NCI-H524 (cell line): Measurements from ENCODE around the gene GPX6.
"Not testable (repeated sequence)": the region's sequence is repeated elsewhere in the genome, so short reads cannot be mapped to it uniquely, and the experiment has no call there.

ENCODE experiments used
- DNase-seq, 2 experiments: peaks; one replicate each; lab custom pipeline; 2025; lab: John Stamatoyannopoulos, UW

The GPX6 gene

DNA sequence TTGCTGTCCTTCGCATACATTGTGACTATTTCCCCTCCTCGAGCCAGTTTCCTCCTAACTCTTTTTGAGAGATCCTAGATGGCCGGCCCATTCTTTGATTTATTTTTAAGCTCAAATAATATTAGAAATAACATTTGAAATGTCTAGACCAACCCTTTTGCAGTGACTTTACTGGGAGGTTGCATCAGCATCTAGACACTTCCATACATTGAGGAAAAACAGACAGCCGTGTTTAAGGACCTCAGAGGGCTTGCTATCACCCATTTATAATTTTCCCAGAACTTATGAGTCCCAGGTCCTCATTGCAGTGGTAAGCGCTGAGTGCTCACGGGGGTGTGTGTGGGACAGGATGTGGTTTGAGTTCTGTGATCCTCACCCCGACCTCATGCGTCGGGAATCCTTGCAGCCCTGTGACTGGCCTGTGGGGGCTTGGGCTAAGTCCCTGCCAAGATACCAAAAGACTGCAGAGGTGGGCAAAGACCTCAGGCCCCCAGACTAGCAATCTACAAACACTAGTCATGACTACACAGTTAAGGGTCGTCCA, 10.0 kb upstream of the GPX6 start, which contains the start of gene GPX5:
Gene GPX5 (plus strand): TSS at position 386 of the 544 bp plus-strand sequence. CDS start 133 bp downstream, at position 519.
- DNase-seq = no peak

DNA sequence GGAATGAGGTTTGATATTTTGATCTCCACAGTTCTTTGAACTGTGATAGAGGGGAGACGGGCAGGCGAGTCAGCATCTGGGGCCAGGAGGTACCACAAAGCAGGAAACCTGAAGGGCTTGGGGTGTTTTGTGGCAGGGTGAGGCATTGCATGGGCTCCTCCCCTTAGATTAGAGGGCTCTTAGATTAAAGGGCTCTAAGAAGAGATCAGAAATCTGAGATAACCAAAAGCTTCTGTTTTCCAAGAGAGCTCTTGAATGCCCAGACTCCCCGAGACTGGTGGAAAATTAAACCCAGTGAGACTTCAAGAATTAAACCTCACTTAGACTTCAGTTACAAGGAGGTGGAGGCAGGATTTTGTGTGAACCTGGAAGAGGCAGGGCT, 7.6 kb upstream of the GPX6 start:
- DNase-seq = peak; percentile 5 to 55

DNA sequence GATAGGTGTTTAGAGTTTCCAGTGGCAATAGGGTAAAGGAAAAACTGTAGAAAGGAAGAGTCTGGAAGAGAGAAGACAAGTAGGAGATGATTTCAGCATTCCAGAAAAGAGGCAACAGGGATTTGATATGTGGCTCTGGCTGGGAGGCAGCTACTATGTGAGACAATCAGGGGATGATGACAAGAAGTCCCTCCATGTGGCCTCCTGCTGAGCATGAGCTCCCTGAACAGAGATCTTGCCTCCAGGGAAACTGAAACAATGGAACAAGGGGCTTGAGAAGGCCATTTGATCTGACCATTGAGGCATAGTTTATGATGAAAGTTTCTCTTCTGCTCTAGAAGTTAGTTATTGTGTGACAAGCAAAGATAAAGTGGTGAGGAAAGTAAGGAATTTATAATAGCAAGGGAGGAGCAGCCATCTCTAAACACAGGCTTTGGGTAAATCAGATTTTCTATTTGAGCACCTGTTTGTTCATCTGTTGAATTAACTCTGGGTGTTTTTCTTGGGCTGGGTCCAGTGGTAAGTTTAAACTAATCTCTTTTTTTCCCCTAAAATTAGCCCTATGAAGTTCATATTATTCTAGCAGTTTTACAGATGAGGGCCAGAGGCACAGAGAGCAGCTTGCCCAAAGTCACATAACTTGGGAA, 7.1 kb upstream of the GPX6 start:
- no peak for DNase-seq

DNA sequence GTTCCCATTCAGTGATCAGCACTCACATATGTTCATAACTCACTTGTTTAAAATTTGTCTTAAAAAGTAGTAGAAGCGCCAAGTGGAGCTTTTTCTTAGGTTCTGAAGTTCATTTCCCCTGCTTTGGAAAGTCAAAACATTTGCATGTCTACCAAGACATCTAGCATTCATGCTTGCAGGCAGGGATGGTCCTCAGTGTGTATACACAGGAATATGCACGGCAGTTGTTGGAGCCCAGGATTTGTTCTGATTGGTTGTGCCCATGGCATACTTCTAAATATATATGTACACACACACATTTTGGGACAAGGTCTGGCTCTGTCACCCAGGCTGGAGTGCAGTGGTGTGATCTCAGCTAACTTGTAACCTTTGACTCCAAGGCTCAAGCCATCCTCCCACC, 2.4 kb upstream of the GPX6 start:
- DNase-seq = no peak

DNA sequence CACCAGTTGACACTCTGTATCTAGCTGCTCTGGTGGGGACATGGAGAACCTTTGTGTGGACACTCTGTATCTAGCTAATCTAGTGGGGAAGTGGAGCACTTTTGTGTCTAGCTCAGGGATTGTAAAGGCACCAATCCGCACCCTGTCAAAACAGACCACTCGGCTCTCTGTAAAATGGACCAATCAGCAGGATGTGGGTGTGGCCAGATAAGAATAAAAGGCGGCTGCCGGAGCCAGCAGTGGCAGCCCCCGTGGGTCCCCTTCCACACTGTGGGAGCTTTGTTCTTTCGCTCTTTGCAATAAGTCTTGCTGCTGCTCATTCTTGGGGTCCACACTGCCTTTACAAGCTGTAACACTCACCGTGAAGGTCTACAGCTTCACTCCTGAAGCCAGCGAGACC, 3.2 kb downstream of the GPX6 start:
- DNase-seq = not testable (repeated sequence)

DNA sequence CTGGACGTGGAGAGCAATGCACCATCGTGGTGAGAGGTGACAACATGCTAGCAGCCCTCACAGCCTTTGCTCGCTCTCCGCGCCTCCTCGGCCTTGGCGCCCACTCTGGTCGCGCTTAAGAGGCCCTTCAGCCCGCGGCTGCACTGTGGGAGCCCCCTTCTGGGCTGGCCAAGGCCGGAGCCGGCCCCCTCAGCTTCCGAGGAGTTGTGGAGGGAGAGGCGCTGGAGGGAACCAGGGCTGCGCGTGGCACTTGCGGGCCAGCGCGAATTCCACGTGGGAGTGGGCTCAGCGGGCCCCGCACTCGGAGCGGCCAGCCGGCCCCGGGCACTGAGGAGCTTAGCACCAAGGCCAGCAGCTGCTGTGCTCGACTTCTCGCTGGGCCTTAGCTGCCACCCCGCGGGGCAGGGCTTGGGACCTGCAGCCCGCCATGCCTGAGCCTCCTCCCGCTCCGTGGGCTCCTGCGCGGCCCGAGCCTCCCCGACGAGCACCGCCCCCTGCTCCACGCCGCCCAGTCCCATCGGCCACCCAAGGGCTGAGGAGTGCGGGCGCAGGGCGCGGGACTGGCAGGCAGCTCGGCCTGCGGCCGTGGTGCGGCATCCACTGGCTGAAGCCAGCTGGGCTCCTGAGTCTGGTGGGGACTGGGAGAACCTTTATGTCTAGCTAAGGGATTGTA, 3.8 kb downstream of the GPX6 start:
- DNase-seq = no peak

DNA sequence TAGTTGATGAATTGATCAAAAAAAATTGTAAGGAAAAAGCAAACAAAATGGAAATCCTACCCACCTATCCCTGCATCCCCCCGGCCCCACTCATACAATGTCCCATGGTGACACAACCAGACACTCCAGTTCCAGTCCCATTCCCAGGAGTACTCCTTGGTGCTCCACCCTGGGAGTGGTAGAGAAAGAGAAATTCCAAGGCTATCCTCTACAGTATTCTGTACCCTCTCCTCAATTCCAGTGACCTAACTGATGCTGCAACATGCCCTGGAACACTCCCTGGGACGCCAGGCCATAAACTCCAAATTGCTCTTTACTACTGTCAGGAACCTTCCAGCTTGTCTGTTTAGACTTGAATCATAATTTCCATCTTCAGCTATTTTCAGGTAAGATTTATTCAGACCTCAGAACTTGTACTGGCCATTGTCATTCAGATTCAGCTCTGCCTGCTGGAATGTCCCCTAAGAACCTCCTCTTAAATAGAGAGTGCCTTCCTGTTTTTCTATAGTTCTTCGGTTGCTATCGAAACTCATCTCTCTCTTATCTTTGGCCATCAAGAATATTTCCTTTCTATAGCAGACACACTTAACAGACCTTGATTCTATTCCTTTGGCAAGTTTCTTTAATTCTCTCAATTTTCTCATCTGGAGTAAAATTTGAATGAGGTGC, 8.7 kb downstream of the GPX6 start:
- no peak for DNase-seq

DNA sequence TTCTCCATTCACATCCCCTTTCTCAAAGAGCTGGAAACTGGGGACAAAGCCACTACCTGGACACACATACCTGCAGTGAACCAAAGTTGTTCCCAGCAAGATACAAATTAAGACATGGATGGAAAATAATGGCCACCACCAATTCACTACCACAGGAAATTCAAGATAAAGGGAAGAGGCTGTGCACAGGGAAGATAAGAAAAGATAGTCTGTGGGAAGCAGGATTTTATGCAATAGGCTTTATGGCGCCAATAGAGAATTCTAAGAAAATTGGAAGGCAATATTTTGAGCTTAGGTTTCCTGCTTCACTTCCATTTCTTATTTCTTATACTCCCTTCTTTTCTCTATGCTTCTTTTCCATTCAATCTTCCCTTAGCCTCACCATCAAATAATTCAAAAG, 9.9 kb downstream of the GPX6 start:
- no peak for DNase-seq

DNA sequence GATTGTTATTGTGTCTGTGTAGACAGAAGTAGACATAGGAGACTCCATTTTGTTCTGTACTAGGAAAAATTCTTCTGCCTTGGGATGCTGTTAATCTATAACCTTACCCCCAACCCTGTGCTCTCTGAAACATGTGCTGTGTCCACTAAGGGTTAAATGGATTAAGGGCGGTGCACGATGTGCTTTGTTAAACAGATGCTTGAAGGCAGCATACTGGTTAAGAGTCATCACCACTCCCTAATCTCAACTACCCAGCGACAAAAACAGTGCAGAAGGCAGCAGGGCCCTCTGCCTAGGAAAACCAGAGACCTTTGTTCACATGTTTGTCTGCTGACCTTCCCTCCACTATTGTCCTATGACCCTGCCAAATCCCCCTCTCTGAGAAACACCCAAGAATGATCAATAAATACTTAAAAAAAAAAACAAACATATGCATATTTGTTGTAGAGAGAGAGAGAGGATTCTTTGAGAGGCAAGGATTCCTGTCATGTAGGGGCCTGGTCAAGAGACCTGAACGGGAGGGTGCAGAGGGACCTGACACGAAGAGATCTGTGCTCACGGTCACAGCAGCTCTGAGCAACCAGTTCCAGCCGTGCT, 12.8 kb downstream of the GPX6 start:
- DNase-seq = not testable (repeated sequence)

DNA sequence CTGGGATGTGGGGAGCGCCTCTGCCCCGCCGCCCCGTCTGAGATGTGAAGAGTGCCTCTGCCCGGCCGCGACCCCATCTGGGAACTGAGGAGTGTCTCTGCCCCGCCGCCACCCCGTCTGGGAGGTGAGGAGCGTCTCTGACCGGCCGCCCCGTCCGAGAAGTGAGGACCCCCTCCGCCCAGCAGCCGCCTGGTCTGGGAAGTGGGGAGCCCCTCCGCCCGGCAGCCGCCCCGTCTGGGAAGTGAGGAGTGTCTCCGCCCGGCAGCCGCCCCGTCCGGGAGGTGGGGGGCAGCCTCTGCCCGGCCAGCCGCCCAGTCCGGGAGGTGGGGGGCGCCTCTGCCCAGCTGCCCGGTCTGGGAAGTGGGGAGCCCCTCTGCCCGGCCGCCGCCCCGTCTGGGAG, 13.5 kb downstream of the GPX6 start:
- not testable (repeated sequence) for DNase-seq

DNA sequence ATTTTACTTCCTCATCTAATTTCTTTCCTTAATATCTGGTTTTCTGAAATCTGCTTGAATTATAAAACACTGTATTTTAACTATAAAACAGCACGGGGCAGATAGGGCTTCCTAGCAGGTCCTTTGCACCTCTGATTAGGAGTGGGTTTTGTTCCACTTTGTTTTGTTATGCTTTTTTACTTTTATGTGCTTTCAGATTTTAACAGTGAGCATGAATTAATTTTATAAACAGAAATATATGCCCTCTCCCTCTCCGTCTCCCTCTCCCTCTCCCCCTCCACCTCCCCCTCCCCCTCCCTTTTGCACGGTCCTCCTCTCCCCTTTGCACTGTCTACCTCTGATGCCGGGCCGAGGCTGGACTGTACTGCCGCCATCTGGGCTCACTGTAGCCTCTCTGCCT, 14.3 kb downstream of the GPX6 start:
- no peak for DNase-seq

DNA sequence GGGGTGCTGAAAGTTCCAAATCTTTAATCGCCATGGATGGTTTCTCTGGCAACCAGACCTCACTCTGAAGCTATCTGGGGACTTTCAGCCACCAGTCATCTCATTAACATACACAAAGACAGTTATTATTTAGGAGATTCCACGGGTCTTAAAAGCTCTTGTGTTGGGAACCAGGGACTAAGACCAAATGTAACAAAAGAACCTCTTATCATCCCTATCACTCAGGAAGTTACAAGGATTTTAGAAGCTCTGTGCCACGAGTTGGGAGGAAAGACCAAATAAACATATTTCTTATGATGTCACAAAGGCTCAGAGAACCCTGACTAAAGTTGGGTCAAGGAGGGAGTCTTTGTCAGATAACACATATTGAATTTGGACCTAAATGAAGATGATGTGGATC, 17.7 kb downstream of the GPX6 start:
- no peak for DNase-seq

GRCh38 chr6:28497306-28497705, 18.3 kb downstream of the GPX6 start:
- DNase-seq = no peak

DNA sequence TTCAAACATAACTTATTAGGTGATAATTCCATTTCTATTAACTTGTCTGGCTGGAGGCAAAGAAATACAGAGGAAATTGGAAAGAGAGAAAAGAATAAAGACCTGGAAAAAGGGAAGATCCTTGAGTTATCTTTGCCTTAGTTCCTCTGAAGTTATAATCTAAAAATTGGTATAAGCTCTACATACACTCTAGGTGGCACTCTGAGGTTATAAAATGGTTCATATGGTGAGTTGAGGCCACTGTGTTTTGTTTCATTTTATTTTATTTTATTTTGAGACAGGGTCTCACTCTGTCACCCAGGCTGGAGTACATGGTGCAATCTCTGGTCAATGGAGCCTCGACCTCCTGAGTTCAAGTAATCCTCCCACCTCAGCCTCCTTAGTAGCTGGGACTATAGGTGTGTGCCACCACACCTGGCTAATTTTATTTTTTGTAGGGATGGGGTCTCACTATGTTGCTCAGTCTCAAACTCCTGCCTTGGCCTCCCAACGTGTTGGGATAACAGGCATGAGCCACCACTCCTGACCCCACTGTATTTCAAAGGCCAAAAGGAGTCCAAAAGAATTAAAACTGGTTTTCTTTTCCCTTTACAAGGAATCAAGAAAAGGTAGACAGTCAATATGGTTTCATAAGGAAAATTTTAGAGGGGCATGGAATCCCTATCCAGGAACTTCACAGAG, 19.4 kb downstream of the GPX6 start:
- DNase-seq = peak in 1 of 2 experiments; percentile 37

DNA sequence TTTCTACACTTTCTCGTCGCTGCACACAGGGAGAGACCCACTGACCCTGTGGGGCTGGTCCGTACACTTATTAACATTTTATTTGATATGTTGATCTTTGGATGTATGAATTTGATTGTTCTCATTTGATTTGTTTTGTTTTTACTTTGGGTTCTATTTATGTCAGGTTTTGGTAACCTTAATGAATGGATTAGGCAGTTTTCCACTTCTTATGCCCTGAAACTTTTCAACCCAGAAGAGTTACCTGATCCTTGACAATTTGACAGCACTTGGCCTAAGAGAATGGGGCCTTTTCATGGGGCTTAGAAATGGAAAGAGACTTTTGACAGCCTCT, 23.6 kb downstream of the GPX6 start:
- no peak for DNase-seq

- peak in 1 of 2 experiments; percentile 28 for DNase-seq
These were observed 25.2 kb downstream of the GPX6 start for GRCh38 chr6:28490205-28490890.

DNA sequence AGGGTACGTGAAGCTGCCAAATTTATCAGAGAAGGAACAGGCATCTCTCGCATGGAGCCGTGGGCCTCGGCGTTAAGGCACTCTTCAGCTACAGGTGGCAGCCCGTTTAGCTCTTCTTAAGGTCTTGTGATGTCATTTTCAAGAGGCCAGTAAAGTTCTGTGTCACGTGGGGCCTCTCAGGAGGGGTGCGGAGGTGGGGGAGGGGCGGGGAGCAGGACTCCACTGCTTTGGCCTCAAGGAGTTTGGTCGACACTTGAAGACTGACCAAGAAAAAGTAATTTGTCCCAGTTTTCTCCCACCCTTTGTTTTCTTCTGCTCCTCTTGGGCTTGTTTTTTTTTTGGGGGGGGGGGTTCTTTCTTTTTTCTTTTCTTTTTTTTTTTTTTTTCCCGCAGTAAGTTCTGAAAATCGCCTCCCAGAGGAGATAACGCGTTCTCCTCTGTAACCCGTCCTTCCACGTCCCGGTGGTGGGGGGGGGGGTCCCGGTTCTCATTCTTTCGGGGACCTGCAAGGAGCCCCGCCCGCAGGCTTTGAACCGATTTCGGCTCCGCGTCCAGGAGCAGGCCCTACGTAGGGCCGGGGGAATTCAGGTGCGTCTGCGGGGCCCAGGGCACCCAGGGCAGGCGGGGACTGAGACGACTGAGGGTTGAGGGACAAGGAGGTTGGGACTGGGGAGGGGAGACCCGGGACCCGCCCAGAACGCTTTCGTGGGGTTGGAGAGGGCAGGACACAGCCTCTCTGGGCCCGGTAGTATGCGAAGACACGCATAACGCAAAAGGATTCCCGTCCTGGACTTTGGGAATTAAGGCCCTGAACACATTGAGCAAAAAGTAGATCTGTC, 26.0 kb downstream of the GPX6 start:
- DNase-seq = peak; percentile 49 to 67

GRCh38 chr6:28488916-28489365, 26.7 kb downstream of the GPX6 start:
- DNase-seq = peak; percentile 21 to 60

DNA sequence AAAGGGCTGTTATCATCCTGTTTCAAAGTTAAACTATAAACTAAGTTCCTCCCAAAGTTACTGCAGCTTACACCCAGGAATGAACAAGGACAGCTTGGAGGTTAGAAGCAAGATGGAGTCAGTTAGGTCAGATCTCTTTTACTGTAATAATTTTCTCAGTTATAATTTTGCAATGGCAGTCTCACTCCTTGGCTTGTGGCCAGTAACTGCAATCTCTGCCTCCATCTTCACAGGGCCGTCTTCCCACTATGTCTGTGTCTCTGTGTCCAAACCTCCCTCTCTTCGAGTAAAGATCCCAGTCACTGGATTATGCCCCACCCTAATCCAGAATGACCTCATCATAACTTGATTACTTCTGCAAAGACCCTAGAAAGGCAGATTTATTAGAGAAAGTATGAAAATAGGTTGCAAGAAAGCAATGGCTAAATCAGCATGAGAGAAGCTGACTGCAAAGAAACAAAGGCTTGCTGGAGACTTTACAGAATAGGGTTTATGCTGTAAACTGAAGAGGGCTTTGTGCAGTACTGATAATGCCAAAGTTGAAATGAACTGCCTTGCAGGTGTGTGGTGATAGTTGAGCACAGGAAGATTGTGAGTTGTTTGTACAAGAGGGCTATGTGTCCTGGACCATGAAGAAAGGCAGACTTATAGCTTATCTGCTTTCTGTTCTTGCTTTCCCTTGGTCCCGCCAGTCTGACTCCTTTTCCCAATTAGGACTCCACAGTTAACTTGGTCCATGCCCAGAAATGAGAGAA, 28.4 kb downstream of the GPX6 start:
- DNase-seq = no peak

- DNase-seq = no peak
These were observed 29.1 kb downstream of the GPX6 start for GRCh38 chr6:28486533-28486932.
